ENCODE results near the gene CNTNAP2. TPM values are rescaled to one million over a fixed set of nuclear protein-coding genes. Genes with fewer than 3 reads are reported as not detected.

Gene CNTNAP2
- total RNA-seq, 2 experiments from 2014 or later, result 0.28 TPM; not detected in 1

DNA sequence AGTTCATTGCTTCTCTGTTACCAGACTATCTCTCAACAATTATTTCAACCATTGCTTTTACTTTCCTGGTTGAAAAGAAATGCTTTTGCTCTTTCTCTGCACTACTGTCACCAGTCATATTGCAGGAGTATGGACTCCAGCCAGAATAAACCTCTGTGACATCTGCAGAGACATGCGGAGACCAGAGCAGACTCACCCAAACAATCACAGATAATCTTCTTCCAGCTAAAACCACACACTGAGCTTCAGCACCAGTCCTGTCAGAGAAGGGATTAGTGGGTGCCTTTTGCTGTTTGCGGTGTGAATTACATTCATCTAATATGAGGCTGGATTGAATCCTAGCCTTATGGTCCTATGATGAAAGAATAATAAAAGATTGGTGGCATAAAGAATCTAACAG is 258.6 kb downstream of the CNTNAP2 start:
- Histone ChIP-seq H3K4me1 (ENCODE audit: insufficient read depth, low read length, poor library complexity, severe bottlenecking) (no peaks in the 10 kb centered on the region), H3K4me2 (ENCODE audit: low read length) (no peak overlapping the region), H3K9me2 (ENCODE audit: insufficient read depth, low read length) (no peaks in the 10 kb centered on the region), H3K4me3 (ENCODE audit: low read depth, low read length, poor library complexity, severe bottlenecking) (no peak overlapping the region), H4K20me1 (ENCODE audit: insufficient read depth, low read length) (no peaks in the 10 kb centered on the region), H3K27ac (ENCODE audit: low read depth, low read length, poor library complexity, severe bottlenecking) (no peak overlapping the region), H3K79me2 (ENCODE audit: insufficient read depth, low read depth, low read length) (no peaks in the 10 kb centered on the region), H3K9me3 (ENCODE audit: low read length) (no peaks in the 10 kb centered on the region), H2AFZ (ENCODE audit: low read length) (no peak overlapping the region), H3K36me3 (ENCODE audit: insufficient read depth, low read length) (no peaks in the 10 kb centered on the region)
- intact Hi-C loops (cut with micrococcal nuclease; ENCODE audit: unreplicated experiment), result no loop called here
- ChIA-PET POLR2A (interaction anchor here (1.5 kb wide), 1 partner anchor 15 kb away, joined by 3 read pairs; no protein-coding TSS in a partner anchor), CTCF (ENCODE audit: unreplicated experiment) (no interaction called here)
- TF ChIP-seq, protein P1, sequence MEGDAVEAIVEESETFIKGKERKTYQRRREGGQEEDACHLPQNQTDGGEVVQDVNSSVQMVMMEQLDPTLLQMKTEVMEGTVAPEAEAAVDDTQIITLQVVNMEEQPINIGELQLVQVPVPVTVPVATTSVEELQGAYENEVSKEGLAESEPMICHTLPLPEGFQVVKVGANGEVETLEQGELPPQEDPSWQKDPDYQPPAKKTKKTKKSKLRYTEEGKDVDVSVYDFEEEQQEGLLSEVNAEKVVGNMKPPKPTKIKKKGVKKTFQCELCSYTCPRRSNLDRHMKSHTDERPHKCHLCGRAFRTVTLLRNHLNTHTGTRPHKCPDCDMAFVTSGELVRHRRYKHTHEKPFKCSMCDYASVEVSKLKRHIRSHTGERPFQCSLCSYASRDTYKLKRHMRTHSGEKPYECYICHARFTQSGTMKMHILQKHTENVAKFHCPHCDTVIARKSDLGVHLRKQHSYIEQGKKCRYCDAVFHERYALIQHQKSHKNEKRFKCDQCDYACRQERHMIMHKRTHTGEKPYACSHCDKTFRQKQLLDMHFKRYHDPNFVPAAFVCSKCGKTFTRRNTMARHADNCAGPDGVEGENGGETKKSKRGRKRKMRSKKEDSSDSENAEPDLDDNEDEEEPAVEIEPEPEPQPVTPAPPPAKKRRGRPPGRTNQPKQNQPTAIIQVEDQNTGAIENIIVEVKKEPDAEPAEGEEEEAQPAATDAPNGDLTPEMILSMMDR (conservative IDR thresholded peaks at IDR 0.05; ENCODE audit: low read length), result no peak
- TF ChIP-seq EZH2phosphoT487 (IDR thresholded peaks at IDR 0.05; ENCODE audit: borderline replicate concordance, low read depth, low read length), result no peak
- DNase-seq (ENCODE audit: low spot score), result no peak
- no TSS peak for BruUV-seq (replicated peaks)

DNA sequence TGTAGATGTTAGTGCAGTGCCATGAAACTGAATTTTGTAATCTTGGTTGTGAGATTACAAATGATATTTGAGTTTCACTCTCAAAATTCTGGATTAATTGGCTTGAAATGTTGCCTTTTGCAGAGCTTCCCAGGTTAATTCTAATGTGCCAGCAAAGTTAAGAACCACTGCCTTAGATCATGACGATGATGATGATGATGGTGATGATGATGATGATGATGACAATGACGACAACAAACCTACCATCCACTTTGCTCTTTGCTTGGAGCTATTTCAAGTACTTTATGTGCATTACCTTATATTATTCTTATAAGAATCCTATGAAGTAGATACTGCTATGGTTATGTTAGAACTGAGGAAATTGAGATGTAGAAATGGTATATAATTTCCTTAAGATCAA is 261.6 kb downstream of the CNTNAP2 start:
- no TSS peak for BruUV-seq (replicated peaks)
- Histone ChIP-seq H3K4me1 (ENCODE audit: insufficient read depth, low read length, poor library complexity, severe bottlenecking) (no peaks in the 10 kb centered on the region), H3K27ac (ENCODE audit: low read depth, low read length, poor library complexity, severe bottlenecking) (no peak overlapping the region), H3K36me3 (ENCODE audit: insufficient read depth, low read length) (no peaks in the 10 kb centered on the region), H2AFZ (ENCODE audit: low read length) (no peak overlapping the region), H3K4me2 (ENCODE audit: low read length) (no peak overlapping the region), H3K4me3 (ENCODE audit: low read depth, low read length, poor library complexity, severe bottlenecking) (no peak overlapping the region), H4K20me1 (ENCODE audit: insufficient read depth, low read length) (no peaks in the 10 kb centered on the region), H3K9me3 (ENCODE audit: low read length) (no peaks in the 10 kb centered on the region), H3K9me2 (ENCODE audit: insufficient read depth, low read length) (no peaks in the 10 kb centered on the region), H3K79me2 (ENCODE audit: insufficient read depth, low read depth, low read length) (no peaks in the 10 kb centered on the region)
- ChIA-PET POLR2A (no interaction called here), CTCF (ENCODE audit: unreplicated experiment) (no interaction called here)
- no peak for TF ChIP-seq EZH2phosphoT487 (IDR thresholded peaks at IDR 0.05; ENCODE audit: borderline replicate concordance, low read depth, low read length)
- TF ChIP-seq, protein P1 (conservative IDR thresholded peaks at IDR 0.05; ENCODE audit: low read length), result no peak
- DNase-seq (ENCODE audit: low spot score), result no peak
- intact Hi-C loops (cut with micrococcal nuclease; ENCODE audit: unreplicated experiment), result no loop called here

DNA sequence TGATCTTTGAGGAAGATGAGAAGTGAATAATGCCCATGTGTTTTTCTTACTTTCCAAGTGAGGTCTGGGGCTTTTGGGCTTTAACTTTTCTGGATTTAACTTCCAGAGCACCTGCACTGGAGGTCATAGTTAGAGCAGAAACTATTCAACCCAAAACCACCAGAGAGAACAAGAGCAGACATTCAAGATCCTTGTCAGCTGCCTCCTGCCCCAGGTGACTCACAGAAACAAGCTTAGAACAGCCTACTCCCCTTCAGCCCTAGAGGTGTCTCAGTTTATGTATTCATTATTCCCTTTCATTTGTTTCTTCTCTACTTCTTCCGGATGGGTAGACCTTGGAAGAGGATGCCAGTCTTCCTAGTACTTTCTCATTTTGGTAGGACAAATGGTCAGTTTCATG is 270.5 kb downstream of the CNTNAP2 start:
- no peaks in the 10 kb centered on the region for H4K20me1 ChIP-seq (ENCODE audit: insufficient read depth, low read length)
- POLR2A ChIA-PET, result no interaction called here
- H3K9me3 ChIP-seq (ENCODE audit: low read length), result no peaks in the 10 kb centered on the region
- no peak overlapping the region for H3K4me2 ChIP-seq (ENCODE audit: low read length)
- H3K4me1 ChIP-seq (ENCODE audit: insufficient read depth, low read length, poor library complexity, severe bottlenecking), result no peaks in the 10 kb centered on the region
- no peaks in the 10 kb centered on the region for H3K79me2 ChIP-seq (ENCODE audit: insufficient read depth, low read depth, low read length)
- no peak overlapping the region for H3K4me3 ChIP-seq (ENCODE audit: low read depth, low read length, poor library complexity, severe bottlenecking)
- H2AFZ ChIP-seq (ENCODE audit: low read length), result no peak overlapping the region
- H3K36me3 ChIP-seq (ENCODE audit: insufficient read depth, low read length), result no peaks in the 10 kb centered on the region
- intact Hi-C loops (cut with micrococcal nuclease; ENCODE audit: unreplicated experiment), result no loop called here
- TF ChIP-seq EZH2phosphoT487 (IDR thresholded peaks at IDR 0.05; ENCODE audit: borderline replicate concordance, low read depth, low read length), result no peak
- TF ChIP-seq, protein P1 (conservative IDR thresholded peaks at IDR 0.05; ENCODE audit: low read length), result no peak
- no peaks in the 10 kb centered on the region for H3K9me2 ChIP-seq (ENCODE audit: insufficient read depth, low read length)
- H3K27ac ChIP-seq (ENCODE audit: low read depth, low read length, poor library complexity, severe bottlenecking), result no peak overlapping the region
- DNase-seq (ENCODE audit: low spot score), result no peak
- BruUV-seq (replicated peaks), result no TSS peak
- CTCF ChIA-PET (ENCODE audit: unreplicated experiment), result no interaction called here
